SJSA1 (cell line): ENCODE data around the gene GRAP2. TPM values are rescaled to one million over a fixed set of nuclear protein-coding genes. Genes with fewer than 3 reads are reported as not detected.

Experiments used
- DNase-seq, 2 experiments: peaks; one replicate each; pipeline ENCODE4 v3.0.0-alpha.2; 2015 to 2020; ENCODE audit warnings: low spot score in 2 of 2, low read depth in 1 of 2
- H3K27ac ChIP-seq: fragments of 250-450 bp; sonication (Bioruptor Pico); 2 replicates; pipeline ENCODE4 v1.5.1; 2020; ENCODE audit warnings: mild to moderate bottlenecking, moderate library complexity
- H3K27me3 ChIP-seq: fragments of 250-450 bp; sonication (Bioruptor Pico); replicated peaks from 2 replicates; pipeline ENCODE4 v1.5.1; 2020; ENCODE audit warnings: mild to moderate bottlenecking, moderate library complexity
- H3K36me3 ChIP-seq: fragments of 250-450 bp; sonication (Bioruptor Pico); 2 replicates; pipeline ENCODE4 v1.5.1; 2020; ENCODE audit warnings: mild to moderate bottlenecking
- H3K4me1 ChIP-seq: fragments of 250-450 bp; sonication (Bioruptor Pico); replicated peaks from 2 replicates; pipeline ENCODE4 v1.6.1; 2021; ENCODE audit warnings: mild to moderate bottlenecking
- H3K4me3 ChIP-seq: fragments of 250-450 bp; sonication (Bioruptor Pico); 2 replicates; pipeline ENCODE4 v1.5.1; 2020; ENCODE audit warnings: mild to moderate bottlenecking
- H3K9me3 ChIP-seq: fragments of 250-450 bp; sonication (Bioruptor Pico); replicated peaks from 2 replicates; pipeline ENCODE4 v1.5.1; 2020; ENCODE audit warnings: mild to moderate bottlenecking
- total RNA-seq: library from RNA; depleted of rRNA; stranded (reverse); fragments of >200 nt; shearing (Covaris generic); gene quantifications from 2 replicates; pipeline ENCODE4 v1.2.3, GENCODE V29; 2014

GRAP2 gene
- total RNA-seq, 1 experiment from 2014 or later, result 0.61 TPM

GRCh38 chr22:39936523-39937145 is 35.8 kb downstream of the GRAP2 start:
- Histone ChIP-seq H3K27me3 (no peaks in the 10 kb centered on the region; the same call in 1 of the 2 replicates), H3K4me1 (no peaks in the 10 kb centered on the region)
- DNase-seq, result no peak

DNA sequence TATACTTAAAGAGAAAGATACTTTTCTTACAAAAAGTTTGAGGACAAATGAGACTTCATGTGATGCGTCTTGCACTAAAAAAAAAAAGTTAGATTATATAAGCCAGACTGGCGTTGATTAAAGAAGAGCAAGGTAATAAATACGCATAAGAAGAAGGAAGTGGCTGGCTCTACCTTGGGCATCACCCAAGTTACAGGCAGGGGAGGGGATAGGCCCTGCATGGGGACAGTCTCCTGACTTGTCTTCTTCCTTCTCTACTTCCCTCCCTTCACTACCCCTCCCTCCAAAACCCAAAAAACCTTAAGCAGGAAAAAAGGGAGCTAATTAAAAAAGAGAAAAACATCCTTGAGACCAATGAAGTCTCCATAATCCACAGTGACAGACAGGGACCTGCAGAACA is 37.0 kb downstream of the GRAP2 start:
- no peak overlapping the region for H3K27ac ChIP-seq
- DNase-seq, result no peak
- H3K9me3 ChIP-seq, result no peaks in the 10 kb centered on the region
- no peak overlapping the region for H3K4me3 ChIP-seq
- no peaks in the 10 kb centered on the region for H3K27me3 ChIP-seq
- no peaks in the 10 kb centered on the region for H3K36me3 ChIP-seq
- no peaks in the 10 kb centered on the region for H3K4me1 ChIP-seq

More at GRCh38 chr22:39936523-39937145, 35.8 kb downstream of the GRAP2 start:
- no peak overlapping the region for H3K4me3 ChIP-seq
- H3K9me3 ChIP-seq, result no peaks in the 10 kb centered on the region
- no peaks in the 10 kb centered on the region for H3K36me3 ChIP-seq
- H3K27ac ChIP-seq, result no peak overlapping the region

DNA sequence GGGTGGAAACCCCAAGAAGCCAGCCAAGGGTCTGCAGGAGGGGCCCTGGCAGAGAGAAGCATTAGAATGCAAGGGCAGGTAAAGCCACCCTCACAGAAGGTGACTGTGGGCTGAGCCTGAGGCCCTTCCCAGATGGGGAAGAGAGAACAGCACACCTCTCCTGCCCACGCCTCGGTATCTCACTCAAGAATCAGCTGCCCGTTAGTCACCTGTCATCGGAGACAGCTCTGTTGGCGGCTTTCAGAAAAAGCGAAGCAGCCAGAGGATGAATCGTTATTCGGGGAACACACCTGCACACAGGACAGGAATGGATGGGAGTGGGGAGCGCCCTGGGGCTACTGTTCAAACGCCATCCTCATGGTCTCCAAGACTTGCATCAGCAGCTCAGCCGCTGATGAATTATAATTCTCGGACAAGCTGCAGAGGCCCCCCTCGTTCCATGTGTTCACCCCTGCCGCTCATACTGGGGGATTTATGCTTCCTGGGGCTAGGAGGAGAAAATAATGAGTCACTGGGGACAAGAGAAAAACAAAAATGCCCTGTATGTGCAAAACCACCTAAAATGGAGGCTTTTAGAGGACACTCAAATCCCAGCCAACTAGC is 37.7 kb downstream of the GRAP2 start:
- H3K27ac ChIP-seq, result no peak overlapping the region
- no peak overlapping the region for H3K4me3 ChIP-seq
- no peaks in the 10 kb centered on the region for H3K36me3 ChIP-seq
- no peaks in the 10 kb centered on the region for H3K27me3 ChIP-seq
- DNase-seq, result no peak
- no peaks in the 10 kb centered on the region for H3K4me1 ChIP-seq
- no peaks in the 10 kb centered on the region for H3K9me3 ChIP-seq

DNA sequence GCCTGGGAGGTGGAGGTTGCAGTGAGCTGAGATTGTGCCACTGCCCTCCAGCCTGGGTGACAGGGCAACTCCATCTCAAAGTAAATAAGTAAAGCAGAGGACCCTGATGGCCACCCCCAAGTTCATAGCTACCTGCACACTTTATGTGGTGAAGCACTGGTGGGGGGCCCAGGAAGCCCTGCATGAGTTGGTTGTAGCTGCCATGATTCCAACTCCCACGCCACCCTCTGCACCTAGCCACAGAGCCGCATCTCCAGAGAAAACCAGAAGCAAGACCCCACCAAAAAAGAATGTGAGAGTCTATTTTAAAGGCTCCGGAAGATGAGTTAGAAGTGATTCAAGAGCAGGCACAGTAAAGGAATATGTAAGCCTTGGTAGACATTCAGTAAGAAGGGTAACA is 38.9 kb downstream of the GRAP2 start:
- no peaks in the 10 kb centered on the region for H3K27me3 ChIP-seq
- H3K9me3 ChIP-seq, result no peaks in the 10 kb centered on the region
- no peak overlapping the region for H3K4me3 ChIP-seq
- H3K27ac ChIP-seq, result no peak overlapping the region
- DNase-seq, result no peak
- H3K36me3 ChIP-seq, result no peaks in the 10 kb centered on the region
- no peaks in the 10 kb centered on the region for H3K4me1 ChIP-seq

DNA sequence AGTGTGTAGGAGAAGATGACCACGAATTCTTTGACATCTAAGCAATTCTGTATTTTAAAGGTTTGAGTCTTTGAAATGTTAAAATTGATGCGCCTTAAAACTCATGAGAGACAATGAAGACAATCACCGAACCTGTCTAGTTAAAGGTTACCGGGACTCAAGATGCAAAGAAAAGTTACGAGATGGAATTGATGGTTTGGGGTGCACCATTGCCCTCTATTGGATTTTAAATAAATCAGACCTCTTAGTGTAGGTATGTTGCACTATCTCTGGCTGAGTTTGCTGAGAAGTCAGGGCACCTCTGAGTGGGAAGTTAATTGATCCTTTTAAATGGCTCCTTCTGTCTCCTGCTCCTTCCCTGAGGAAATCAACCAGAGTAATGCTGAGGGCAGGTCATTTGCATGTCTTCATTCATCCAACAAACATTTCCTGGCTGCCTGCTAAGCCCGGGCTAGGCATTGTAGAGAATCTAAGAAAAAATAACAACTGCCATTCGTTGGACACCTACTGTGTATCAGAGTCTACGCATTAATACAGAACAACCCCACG is 39.9 kb downstream of the GRAP2 start:
- H3K4me1 ChIP-seq, result no peaks in the 10 kb centered on the region
- H3K4me3 ChIP-seq, result no peak overlapping the region
- no peaks in the 10 kb centered on the region for H3K36me3 ChIP-seq
- no peak overlapping the region for H3K27ac ChIP-seq
- DNase-seq, result no peak
- no peaks in the 10 kb centered on the region for H3K27me3 ChIP-seq
- no peaks in the 10 kb centered on the region for H3K9me3 ChIP-seq

GRCh38 chr22:39941601-39942000 is 40.7 kb downstream of the GRAP2 start:
- DNase-seq, result no peak
- Histone ChIP-seq H3K9me3 (no peaks in the 10 kb centered on the region), H3K4me3 (no peak overlapping the region), H3K36me3 (no peaks in the 10 kb centered on the region), H3K27ac (no peak overlapping the region), H3K4me1 (no peaks in the 10 kb centered on the region), H3K27me3 (no peaks in the 10 kb centered on the region)

DNA sequence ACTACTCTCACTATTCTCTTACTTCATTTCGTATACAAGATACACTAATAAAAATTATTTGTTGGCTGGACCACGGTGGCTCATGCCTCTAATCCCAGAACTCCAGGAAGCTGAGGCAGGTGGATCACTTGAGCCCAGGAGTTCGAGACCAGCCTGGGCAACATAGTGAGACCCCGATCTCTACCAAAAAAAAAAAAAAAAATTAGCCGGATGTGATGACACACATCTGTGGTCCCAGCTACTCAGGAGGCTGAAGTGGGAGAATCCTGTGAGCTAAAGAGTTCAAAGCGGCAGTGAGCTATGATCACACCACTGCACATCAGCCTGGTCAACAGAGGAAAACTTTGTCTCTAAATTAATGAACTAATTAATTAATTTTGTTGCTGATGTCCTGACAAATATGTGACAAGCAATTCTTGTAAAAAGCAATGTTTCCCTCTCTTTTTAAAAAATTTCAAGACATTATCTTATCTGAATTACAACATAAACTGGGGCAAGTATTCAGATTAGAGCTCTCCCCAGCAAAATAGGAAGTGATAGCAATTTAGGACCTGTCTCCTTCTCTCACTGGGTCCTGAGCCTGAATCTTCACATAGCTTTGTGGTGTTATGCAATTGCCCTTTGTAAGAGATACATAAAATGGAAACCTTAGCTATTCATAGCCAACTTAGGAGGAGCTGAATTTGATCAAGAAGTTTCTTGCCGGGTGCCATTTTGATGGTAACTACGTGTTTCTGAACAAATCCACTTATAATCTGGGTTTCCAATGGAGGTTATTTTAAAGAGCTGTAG is 41.8 kb downstream of the GRAP2 start:
- H3K27me3 ChIP-seq, result no peaks in the 10 kb centered on the region
- H3K36me3 ChIP-seq, result no peaks in the 10 kb centered on the region
- no peaks in the 10 kb centered on the region for H3K9me3 ChIP-seq
- no peak for DNase-seq
- H3K4me3 ChIP-seq, result no peak overlapping the region
- H3K4me1 ChIP-seq, result no peaks in the 10 kb centered on the region
- H3K27ac ChIP-seq, result no peak overlapping the region

GRCh38 chr22:39943337-39943736 is 42.5 kb downstream of the GRAP2 start:
- Histone ChIP-seq H3K27me3 (no peaks in the 10 kb centered on the region), H3K36me3 (no peaks in the 10 kb centered on the region), H3K9me3 (no peaks in the 10 kb centered on the region), H3K4me3 (no peak overlapping the region), H3K4me1 (no peaks in the 10 kb centered on the region), H3K27ac (no peak overlapping the region)
- no peak for DNase-seq

GRCh38 chr22:39943953-39944872 is 43.3 kb downstream of the GRAP2 start:
- H3K9me3 ChIP-seq, result no peaks in the 10 kb centered on the region
- no peak overlapping the region for H3K4me3 ChIP-seq
- no peaks in the 10 kb centered on the region for H3K36me3 ChIP-seq
- no peaks in the 10 kb centered on the region for H3K4me1 ChIP-seq
- no peak for DNase-seq
- no peak overlapping the region for H3K27ac ChIP-seq
- no peaks in the 10 kb centered on the region for H3K27me3 ChIP-seq

DNA sequence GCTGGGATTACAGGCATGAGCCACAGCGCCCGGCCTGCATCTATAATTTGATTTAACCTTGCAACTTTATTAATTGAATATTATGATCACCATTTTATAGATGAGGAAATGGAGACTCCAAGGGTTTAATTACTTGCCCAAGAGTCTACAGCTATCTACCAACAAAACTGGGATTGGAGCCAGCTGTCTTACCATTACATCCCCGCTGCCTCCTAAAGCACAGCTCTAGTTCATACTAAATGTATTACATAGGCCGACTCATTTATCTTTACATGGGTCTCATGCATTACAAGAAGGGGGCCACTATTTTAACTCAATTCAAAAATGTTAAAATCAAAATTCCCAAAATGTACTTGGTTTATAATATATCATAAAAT is 45.2 kb downstream of the GRAP2 start:
- H3K27me3 ChIP-seq, result no peaks in the 10 kb centered on the region
- no peak overlapping the region for H3K27ac ChIP-seq
- no peak overlapping the region for H3K4me3 ChIP-seq
- H3K4me1 ChIP-seq, result no peaks in the 10 kb centered on the region
- DNase-seq, result no peak
- H3K36me3 ChIP-seq, result no peaks in the 10 kb centered on the region
- no peaks in the 10 kb centered on the region for H3K9me3 ChIP-seq

GRCh38 chr22:39946503-39947219 is 45.8 kb downstream of the GRAP2 start:
- no peak overlapping the region for H3K27ac ChIP-seq
- no peaks in the 10 kb centered on the region for H3K27me3 ChIP-seq
- no peaks in the 10 kb centered on the region for H3K4me1 ChIP-seq
- no peaks in the 10 kb centered on the region for H3K9me3 ChIP-seq
- no peaks in the 10 kb centered on the region for H3K36me3 ChIP-seq
- DNase-seq, result no peak
- no peak overlapping the region for H3K4me3 ChIP-seq

GRCh38 chr22:39947220-39948216 is 46.6 kb downstream of the GRAP2 start:
- H3K27me3 ChIP-seq, result no peaks in the 10 kb centered on the region
- DNase-seq, result no peak
- H3K4me1 ChIP-seq, result no peaks in the 10 kb centered on the region
- H3K36me3 ChIP-seq, result no peaks in the 10 kb centered on the region
- H3K27ac ChIP-seq, result no peak overlapping the region
- H3K4me3 ChIP-seq, result no peak overlapping the region
- H3K9me3 ChIP-seq, result no peaks in the 10 kb centered on the region
